ENCODE measurements around the gene TNFSF10. TPM values are rescaled to one million over a fixed set of nuclear protein-coding genes. Genes with fewer than 3 reads are reported as not detected.
A peak's percentile ranks its signal among the peaks of the same experiment; 100 is the strongest.
"Not testable (repeated sequence)": the region's sequence is repeated elsewhere in the genome, so short reads cannot be mapped to it uniquely, and the experiment has no call there.

TNFSF10 gene
- total RNA-seq, 2 experiments from 2014 or later: 31.8 to 32.7 TPM

DNA sequence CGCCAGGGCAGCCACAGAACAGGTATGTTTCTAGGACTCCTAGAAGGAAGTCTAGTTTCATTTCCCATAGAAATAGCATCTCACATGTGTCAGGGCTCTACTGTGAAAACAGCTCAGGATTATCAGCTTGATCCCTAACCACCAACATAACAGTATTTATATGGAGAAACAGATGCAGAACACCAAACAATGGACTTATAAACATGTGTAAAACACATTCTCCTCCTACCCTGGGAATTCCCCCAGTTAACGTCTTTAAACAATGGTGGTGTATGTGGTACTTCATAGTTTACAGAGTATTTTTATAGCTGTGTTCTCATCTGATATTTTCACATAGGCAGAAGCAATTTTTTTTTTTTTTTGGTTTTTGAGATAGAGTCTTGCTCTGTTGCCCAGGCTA is 9.7 kb downstream of the TNFSF10 start:
- Mint-ChIP-seq H3K27ac (peak overlapping the region; percentile 94), H3K27me3 (ENCODE audit: low read depth) (no peaks in the 10 kb centered on the region), H3K9me3 (no peaks in the 10 kb centered on the region), H3K4me3 (peak overlapping the region; percentile 50), H3K4me1 (ENCODE audit: low read depth) (peaks cover 86% of the 10 kb centered on the region), H3K36me3 (ENCODE audit: low read depth) (peaks cover 87% of the 10 kb centered on the region)
- no peak for DNase-seq
- CTCF ChIA-PET: interaction anchor here (0.6 to 3.1 kb wide), 6 partner anchors 10 to 237 kb away, joined by 3 to 29 read pairs (median 3); partner anchors contain the start of gene ECT2
- intact Hi-C loops (cut with micrococcal nuclease): loop anchor here (2.0 kb wide), 1 partner anchor 237 kb away; the partner anchor contains the start of gene ECT2

DNA sequence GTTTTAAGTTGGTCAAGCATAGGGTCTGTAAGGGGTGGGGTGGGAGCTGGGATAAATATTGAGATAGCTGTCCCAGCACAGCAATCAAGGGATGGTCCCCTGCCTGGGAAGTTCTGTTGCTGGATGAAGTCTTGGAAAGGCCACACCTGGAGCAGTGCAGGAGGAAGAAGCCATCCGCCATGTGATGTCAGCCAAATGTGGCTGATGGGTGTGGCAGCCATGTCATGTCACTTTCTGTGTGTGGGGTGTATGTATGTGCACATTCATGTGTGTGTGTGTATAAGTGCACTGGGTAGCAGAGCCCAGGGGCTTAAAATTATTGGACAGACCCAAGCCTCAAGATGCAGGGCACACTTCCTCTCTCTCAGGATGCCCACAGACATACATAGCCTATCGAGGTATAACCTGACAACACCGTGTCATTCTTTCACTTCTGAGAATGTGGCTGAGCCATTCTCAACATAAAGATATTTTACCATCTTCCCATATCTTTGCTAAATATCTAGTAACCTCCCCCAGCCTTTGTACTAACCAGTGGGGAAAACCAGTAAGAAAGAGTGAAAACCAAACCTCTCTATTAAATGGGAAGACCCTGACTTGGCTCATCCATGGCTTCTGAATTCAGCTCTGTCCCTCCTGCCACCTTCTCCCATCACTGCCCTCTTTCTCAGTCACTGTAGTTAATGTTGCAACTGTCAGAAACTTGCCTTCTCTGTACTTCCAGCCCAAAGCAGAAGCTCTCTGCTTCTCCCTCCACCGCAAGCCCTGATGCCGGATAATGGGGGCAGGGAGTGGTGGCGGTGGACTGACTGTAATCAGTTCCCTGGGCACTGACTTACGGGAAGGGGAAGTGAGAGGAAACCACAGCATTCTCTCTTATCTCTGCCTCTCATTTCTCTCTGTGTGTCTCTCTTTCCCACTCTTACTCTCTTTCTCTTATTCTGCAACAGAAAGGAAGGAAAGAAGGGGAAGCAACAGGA is 11.2 kb downstream of the TNFSF10 start:
- H3K4me3 Mint-ChIP-seq: peak overlapping the region; percentile 68

DNA sequence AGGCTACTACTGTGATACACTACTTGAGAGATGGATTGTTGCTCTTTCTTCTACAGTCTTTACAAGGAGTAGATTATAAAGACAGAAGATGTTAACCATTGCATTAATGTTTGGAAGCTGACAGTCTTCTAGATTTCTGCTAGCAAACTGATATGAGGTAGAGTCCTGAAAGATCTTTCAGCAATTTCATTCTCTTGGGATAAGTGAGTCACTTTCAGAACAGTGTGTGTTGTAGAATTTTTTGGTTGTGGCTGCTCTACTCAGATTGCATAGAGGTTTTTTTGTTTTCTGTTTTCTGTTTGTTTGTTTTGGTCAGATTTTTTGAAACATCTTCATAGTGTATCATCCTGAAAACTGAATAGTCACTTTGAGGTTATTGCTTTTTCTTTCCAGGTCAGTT is 17.1 kb downstream of the TNFSF10 start:
- intact Hi-C loops (cut with micrococcal nuclease): loop anchor here (1.0 kb wide), 1 partner anchor 11 kb away; no protein-coding TSS in a partner anchor
- CTCF ChIA-PET: interaction anchor here (0.7 to 1.2 kb wide), 4 partner anchors 25 to 90 kb away, joined by 3 to 4 read pairs (median 3); no protein-coding TSS in a partner anchor
- peak overlapping the region; percentile 57 for H3K27ac Mint-ChIP-seq

More for the DNA sequence above, 11.2 kb downstream of the TNFSF10 start:
- Mint-ChIP-seq H3K27ac (peak overlapping the region; percentile 93), H3K9me3 (no peaks in the 10 kb centered on the region), H3K36me3 (ENCODE audit: low read depth) (peaks cover 92% of the 10 kb centered on the region), H3K4me1 (ENCODE audit: low read depth) (peaks cover 82% of the 10 kb centered on the region), H3K27me3 (ENCODE audit: low read depth) (no peaks in the 10 kb centered on the region)
- DNase-seq: peak; percentile 92
- intact Hi-C loops (cut with micrococcal nuclease): loop anchor here (1.0 to 2.0 kb wide), 8 partner anchors 8 to 239 kb away; partner anchors contain the start of gene ECT2
- CTCF ChIA-PET: interaction anchor here (1.0 to 3.1 kb wide), 4 partner anchors 9 to 83 kb away, joined by 3 to 29 read pairs (median 6); no protein-coding TSS in a partner anchor

DNA sequence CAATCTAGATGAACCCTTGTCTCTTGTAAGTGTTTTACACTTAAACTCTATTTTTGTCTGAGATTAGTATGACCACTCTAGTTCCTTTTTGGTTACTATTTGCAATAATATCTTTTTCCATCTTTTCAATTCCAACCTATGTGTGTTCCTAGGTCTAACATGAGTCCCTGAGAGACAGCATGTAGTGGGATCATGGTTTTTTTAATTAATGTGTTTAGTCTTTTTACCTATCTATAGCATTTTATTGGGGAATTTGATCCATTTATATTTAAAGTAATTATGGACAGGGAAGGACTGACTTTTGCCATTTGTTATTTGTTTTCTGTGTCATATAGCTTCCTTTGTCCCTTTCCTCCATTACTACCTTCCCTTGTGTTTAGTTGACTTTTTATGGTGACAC is 21.7 kb downstream of the TNFSF10 start:
- CTCF ChIA-PET: interaction anchor here (1.4 kb wide), 1 partner anchor 12 kb away, joined by 4 read pairs; no protein-coding TSS in a partner anchor
- H3K27me3 Mint-ChIP-seq (ENCODE audit: low read depth): no peaks in the 10 kb centered on the region
- peaks cover 8% of the 10 kb centered on the region for H3K9me3 Mint-ChIP-seq
- H3K27ac Mint-ChIP-seq: no peak overlapping the region
- DNase-seq: no peak
- intact Hi-C loops (cut with micrococcal nuclease): no loop called here
- H3K4me3 Mint-ChIP-seq: no peak overlapping the region
- H3K36me3 Mint-ChIP-seq (ENCODE audit: low read depth): peaks cover 30% of the 10 kb centered on the region
- peaks cover 10% of the 10 kb centered on the region for H3K4me1 Mint-ChIP-seq (ENCODE audit: low read depth)

More for the DNA sequence above, 17.1 kb downstream of the TNFSF10 start:
- Mint-ChIP-seq H3K4me3 (no peak overlapping the region), H3K4me1 (ENCODE audit: low read depth) (peaks cover 38% of the 10 kb centered on the region), H3K9me3 (peaks cover 4% of the 10 kb centered on the region), H3K27me3 (ENCODE audit: low read depth) (no peaks in the 10 kb centered on the region), H3K36me3 (ENCODE audit: low read depth) (peaks cover 69% of the 10 kb centered on the region)
- DNase-seq: no peak

DNA sequence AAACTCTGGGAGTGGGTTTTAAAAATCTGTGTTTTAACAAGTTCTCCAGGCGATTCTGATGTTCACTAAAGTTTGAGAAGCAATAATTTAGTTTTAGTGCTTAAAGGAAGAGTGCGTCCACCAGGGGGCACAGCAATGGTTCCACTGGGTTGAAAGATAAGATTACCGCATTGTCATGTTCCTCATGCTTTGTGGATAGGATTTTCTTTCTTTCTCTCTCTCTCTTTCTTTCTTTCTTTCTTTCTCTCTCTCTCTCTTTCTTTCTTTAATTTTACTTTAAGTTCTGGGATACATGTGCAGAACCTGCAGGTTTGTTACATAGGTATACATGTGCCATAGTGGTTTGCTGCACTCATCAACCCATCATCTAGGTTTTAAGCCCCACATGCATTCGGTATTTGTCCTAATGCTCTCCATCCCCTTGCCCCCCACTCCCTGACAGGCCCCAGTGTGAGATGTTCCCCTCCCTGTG is 33.0 kb downstream of the TNFSF10 start:
- peak; percentile 93 for DNase-seq
- intact Hi-C loops (cut with micrococcal nuclease): loop anchor here (1.0 kb wide), 9 partner anchors 22 to 177 kb away; partner anchors contain the start of gene TNFSF10
- Mint-ChIP-seq H3K4me1 (ENCODE audit: low read depth) (peaks cover 13% of the 10 kb centered on the region), H3K27ac (peak overlapping the region; percentile 86), H3K4me3 (peak overlapping the region; percentile 13)
- H3K9me3 Mint-ChIP-seq; H3K27me3 Mint-ChIP-seq (ENCODE audit: low read depth); H3K36me3 Mint-ChIP-seq (ENCODE audit: low read depth): not testable (repeated sequence)
- CTCF ChIA-PET: interaction anchor here (0.7 to 1.2 kb wide), 8 partner anchors 8 to 133 kb away, joined by 3 to 11 read pairs (median 3); no protein-coding TSS in a partner anchor

DNA sequence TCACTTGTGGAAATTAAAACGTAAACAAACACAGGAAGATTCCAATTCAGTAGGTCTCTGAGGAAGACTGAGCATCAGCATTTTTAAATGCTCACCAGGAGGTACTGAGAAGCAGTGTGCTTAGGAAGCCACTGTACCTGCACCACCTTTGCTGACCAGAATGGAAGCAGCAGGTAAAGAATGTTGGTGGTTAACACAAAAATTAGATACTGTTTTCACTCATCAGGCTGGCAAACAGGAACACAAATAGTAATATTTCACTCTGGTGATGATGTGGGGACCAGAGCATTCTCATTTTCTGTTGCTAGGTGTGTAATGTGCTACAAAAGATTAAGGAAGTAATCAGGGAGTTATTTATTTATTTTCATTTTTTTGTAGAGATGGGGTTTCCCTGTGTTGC is 45.1 kb downstream of the TNFSF10 start:
- Mint-ChIP-seq H3K4me1 (ENCODE audit: low read depth) (peaks cover 14% of the 10 kb centered on the region), H3K4me3 (no peak overlapping the region), H3K36me3 (ENCODE audit: low read depth) (no peaks in the 10 kb centered on the region), H3K27ac (no peak overlapping the region), H3K27me3 (ENCODE audit: low read depth) (peaks cover 2% of the 10 kb centered on the region), H3K9me3 (no peaks in the 10 kb centered on the region)
- DNase-seq: no peak
- intact Hi-C loops (cut with micrococcal nuclease): loop anchor here (5.0 kb wide), 2 partner anchors 189 to 441 kb away; partner anchors contain the start of gene FNDC3B
- CTCF ChIA-PET: interaction anchor here (0.7 to 4.0 kb wide), 13 partner anchors 8 to 1697 kb away, joined by 3 to 31 read pairs (median 7); no protein-coding TSS in a partner anchor

DNA sequence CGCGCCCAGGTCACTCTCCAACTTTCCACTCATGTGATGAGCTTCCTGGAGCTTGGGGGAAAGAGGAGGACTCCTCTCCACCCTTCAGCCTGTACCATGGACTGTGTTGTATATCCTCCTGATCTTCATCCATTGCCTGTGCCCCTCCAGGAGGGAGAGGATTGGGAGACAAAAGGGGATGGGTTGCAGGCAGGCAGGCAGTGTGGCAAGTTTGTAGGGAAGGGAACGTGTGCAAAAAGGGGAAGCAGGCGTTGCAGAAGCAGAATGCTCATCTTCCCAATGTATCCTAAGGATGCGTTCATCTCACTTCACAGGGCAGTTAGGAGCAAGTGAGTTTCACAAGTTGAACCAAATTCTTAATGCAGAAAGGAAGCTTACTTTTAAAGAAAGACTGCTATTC is 46.9 kb downstream of the TNFSF10 start:
- no peak overlapping the region for H3K27ac Mint-ChIP-seq
- CTCF ChIA-PET: interaction anchor here (0.7 to 4.0 kb wide), 18 partner anchors 9 to 1823 kb away, joined by 3 to 31 read pairs (median 3); no protein-coding TSS in a partner anchor
- intact Hi-C loops (cut with micrococcal nuclease): loop anchor here (2.0 to 5.0 kb wide), 3 partner anchors 16 to 439 kb away; partner anchors contain the start of gene FNDC3B

DNA sequence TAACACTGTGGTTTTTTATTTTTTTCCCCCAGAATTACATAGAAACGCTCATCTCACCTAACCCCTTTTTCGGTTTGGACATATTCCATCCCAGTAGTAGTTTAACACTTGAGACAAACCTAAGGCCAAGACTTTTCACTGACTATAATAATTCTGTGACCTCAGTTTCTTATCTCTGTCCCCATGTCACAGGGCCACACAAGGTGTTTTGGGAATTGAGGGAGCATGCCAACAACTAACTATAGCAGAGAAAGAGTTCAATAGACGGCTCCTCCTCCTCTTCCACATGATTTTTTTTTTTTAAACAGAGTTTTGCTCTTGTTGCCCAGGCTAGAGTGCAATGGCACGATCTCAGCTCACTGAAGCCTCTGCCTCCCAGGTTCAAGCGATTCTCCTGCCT is 47.5 kb downstream of the TNFSF10 start:
- Mint-ChIP-seq H3K27me3 (ENCODE audit: low read depth) (no peaks in the 10 kb centered on the region), H3K4me1 (ENCODE audit: low read depth) (peaks cover 14% of the 10 kb centered on the region), H3K36me3 (ENCODE audit: low read depth) (no peaks in the 10 kb centered on the region), H3K4me3 (no peak overlapping the region), H3K27ac (no peak overlapping the region), H3K9me3 (peaks cover 4% of the 10 kb centered on the region)
- CTCF ChIA-PET: interaction anchor here (0.6 to 4.0 kb wide), 7 partner anchors 8 to 1108 kb away, joined by 3 to 31 read pairs (median 3); no protein-coding TSS in a partner anchor
- intact Hi-C loops (cut with micrococcal nuclease): loop anchor here (2.0 to 5.0 kb wide), 3 partner anchors 15 to 438 kb away; partner anchors contain the start of gene FNDC3B
- DNase-seq: no peak

More for the DNA sequence above, 46.9 kb downstream of the TNFSF10 start:
- peaks cover 14% of the 10 kb centered on the region for H3K4me1 Mint-ChIP-seq (ENCODE audit: low read depth)
- no peak for DNase-seq
- no peak overlapping the region for H3K4me3 Mint-ChIP-seq
- no peaks in the 10 kb centered on the region for H3K27me3 Mint-ChIP-seq (ENCODE audit: low read depth)
- no peaks in the 10 kb centered on the region for H3K36me3 Mint-ChIP-seq (ENCODE audit: low read depth)
- H3K9me3 Mint-ChIP-seq: peaks cover 4% of the 10 kb centered on the region

DNA sequence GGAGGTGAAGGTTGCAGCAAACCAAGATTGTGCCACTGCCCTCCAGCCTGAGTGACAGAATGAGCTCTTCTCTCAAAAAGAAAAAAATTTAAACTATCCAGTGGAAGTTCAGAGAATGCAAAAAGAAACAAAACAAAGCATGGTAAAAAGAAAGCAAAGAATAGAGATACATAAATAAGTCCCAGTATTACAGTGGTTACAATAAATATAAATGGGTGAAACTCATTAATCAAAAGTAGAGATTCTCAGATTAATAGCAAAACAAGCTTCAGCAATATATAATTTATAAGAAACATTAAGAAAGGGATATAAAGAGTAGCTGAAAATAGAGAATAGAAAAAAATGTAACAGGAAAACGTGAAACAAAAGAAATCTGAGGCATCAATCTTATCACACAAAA is 51.3 kb downstream of the TNFSF10 start:
- Mint-ChIP-seq H3K36me3 (ENCODE audit: low read depth) (no peaks in the 10 kb centered on the region), H3K4me3 (no peak overlapping the region), H3K9me3 (peaks cover 4% of the 10 kb centered on the region), H3K27me3 (ENCODE audit: low read depth) (peaks cover 8% of the 10 kb centered on the region), H3K4me1 (ENCODE audit: low read depth) (peaks cover under 1% of the 10 kb centered on the region), H3K27ac (no peak overlapping the region)
- CTCF ChIA-PET: interaction anchor here (1.3 kb wide), 1 partner anchor 10 kb away, joined by 8 read pairs; no protein-coding TSS in a partner anchor
- DNase-seq: no peak
- intact Hi-C loops (cut with micrococcal nuclease): no loop called here

DNA sequence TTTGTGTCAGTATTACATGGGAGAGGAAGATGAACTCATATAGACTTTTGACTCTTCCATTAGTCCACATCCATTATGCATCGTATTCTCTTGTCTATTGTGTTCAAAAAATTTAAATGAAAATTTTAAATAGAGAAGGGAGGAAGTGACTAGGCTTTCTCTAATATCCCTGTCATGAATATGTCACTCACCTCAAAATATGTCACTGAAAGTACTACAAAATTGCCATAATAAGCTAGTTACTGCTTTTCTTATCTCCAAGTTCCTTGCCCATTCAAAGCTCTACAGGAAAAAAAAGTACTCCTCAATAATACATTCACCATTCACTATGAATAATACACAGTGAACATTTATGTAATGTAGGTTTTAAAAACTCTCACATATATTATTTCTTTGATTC is 52.6 kb downstream of the TNFSF10 start:
- Mint-ChIP-seq H3K9me3 (peaks cover 4% of the 10 kb centered on the region), H3K4me3 (no peak overlapping the region), H3K27ac (no peak overlapping the region), H3K4me1 (ENCODE audit: low read depth) (no peaks in the 10 kb centered on the region), H3K36me3 (ENCODE audit: low read depth) (no peaks in the 10 kb centered on the region), H3K27me3 (ENCODE audit: low read depth) (peaks cover 8% of the 10 kb centered on the region)
- intact Hi-C loops (cut with micrococcal nuclease): no loop called here
- CTCF ChIA-PET: interaction anchor here (1.4 kb wide), 1 partner anchor 9 kb away, joined by 8 read pairs; no protein-coding TSS in a partner anchor
- no peak for DNase-seq

DNA sequence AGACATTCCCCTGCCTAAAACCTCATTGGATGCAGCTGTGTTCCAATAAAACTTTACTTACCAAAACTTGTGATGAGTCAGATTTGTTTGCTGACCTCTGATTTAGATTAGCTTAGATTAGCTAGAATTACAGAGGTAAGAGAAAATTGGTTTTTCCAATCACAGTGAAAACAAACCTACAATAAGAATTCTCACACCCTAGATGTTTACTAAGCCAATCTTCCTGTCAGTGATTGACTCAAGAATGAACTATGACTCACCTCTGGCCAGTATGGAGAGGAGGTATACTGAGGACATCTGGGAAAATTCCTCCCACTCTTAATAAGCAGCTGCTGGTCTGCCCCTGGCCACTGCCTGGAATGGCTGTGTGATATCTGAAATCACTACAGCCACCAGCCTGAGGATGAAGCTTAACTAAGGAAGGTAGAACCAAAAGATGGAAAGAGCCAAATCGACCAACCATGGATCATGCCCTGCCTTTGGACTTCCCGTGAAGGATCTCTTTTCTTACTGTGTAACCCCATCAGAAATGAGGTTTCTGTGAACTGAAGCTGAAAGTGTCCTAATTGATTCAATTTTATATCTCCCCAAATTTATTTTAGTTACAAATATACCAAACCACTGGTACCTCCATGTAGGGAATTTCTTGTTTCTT is 55.9 kb downstream of the TNFSF10 start:
- intact Hi-C loops (cut with micrococcal nuclease): no loop called here
- no peak overlapping the region for H3K4me3 Mint-ChIP-seq
- H3K4me1 Mint-ChIP-seq (ENCODE audit: low read depth): no peaks in the 10 kb centered on the region
- no peaks in the 10 kb centered on the region for H3K36me3 Mint-ChIP-seq (ENCODE audit: low read depth)
- no peak overlapping the region for H3K27ac Mint-ChIP-seq
- no peak for DNase-seq
- peaks cover 4% of the 10 kb centered on the region for H3K9me3 Mint-ChIP-seq
- CTCF ChIA-PET: interaction anchor here (0.9 to 2.0 kb wide), 4 partner anchors 9 to 345 kb away, joined by 3 to 11 read pairs (median 6); no protein-coding TSS in a partner anchor
- peaks cover 8% of the 10 kb centered on the region for H3K27me3 Mint-ChIP-seq (ENCODE audit: low read depth)

All from activated naive CD4-positive, alpha-beta T cell treated with anti-CD3 and anti-CD28 coated beads for 36 hours (primary cell).